T-helper 2 cell treated with Interferon-gamma antibody and Interleukin-4, amounts not matched to agents 100 ng/mL and 5 ng/mL, for 36 hours (primary cell): Measurements from ENCODE around the gene MYL2. TPM values are rescaled to one million over a fixed set of nuclear protein-coding genes. Genes with fewer than 3 reads are reported as not detected.

Experiments
- intact Hi-C: fragments of 100-400 bp; cut with micrococcal nuclease; formaldehyde crosslinking; loops from one replicate; pipeline ENCODE4 v1.15.1; 2023
- total RNA-seq: library from RNA; stranded (reverse); gene quantifications from 2 replicates; pipeline ENCODE4 v1.2.3, GENCODE V29; 2022

The MYL2 gene
- total RNA-seq, 1 donor from 2014 or later: not detected

GRCh38 chr12:110930348-110931314 lies 10.3 kb upstream of the MYL2 start:
- intact Hi-C loops: no loop called here

- intact Hi-C loops: no loop called here
These were observed 9.4 kb upstream of the MYL2 start for GRCh38 chr12:110929818-110930217.

DNA sequence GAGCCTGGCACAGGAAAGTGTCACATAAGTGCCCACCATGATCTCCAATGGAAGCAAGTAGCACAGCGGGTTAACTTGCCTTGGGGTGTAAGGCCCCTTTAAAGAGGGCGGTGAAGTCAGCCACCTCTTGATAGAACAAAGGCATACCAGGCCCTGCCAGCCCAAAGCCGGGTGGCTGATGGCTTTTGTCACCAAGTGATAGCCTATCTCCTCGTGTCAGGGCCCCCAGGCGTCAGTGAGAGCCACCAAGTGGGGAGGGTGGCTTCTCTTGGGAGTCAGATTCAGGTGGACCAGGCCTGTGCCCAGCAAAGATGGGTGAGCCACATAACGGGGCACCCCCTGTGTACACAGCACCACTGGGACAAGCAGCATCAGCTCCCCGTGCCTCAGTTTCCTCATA lies 8.3 kb upstream of the MYL2 start:
- intact Hi-C loops: no loop called here

GRCh38 chr12:110927546-110927945 lies 7.2 kb upstream of the MYL2 start:
- intact Hi-C loops: no loop called here

GRCh38 chr12:110923692-110924334 lies 3.4 kb upstream of the MYL2 start:
- intact Hi-C loops: no loop called here

- intact Hi-C loops: no loop called here
These were observed 2.8 kb upstream of the MYL2 start for GRCh38 chr12:110923192-110923591.

GRCh38 chr12:110922652-110923051 lies 2.3 kb upstream of the MYL2 start:
- intact Hi-C loops: no loop called here

DNA sequence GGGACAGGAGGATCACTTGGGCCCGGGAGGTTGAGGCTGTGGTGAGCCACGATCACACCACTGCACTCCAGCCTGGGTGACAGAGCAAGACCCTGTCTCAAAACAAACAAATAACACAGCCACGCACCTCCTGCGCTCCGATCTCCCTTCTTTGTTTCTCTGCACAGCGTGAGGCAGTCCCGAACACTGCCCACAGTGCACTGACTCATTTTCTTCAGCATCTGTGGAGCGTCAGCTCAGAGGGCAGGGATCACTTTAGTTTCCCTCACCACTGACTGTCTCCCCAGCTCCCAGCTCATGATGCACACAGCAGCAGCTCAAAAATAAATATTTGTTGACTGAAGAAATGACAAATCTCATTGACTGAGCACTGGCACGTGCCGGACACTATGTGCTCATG lies 883 bp upstream of the MYL2 start:
- intact Hi-C loops: no loop called here

DNA sequence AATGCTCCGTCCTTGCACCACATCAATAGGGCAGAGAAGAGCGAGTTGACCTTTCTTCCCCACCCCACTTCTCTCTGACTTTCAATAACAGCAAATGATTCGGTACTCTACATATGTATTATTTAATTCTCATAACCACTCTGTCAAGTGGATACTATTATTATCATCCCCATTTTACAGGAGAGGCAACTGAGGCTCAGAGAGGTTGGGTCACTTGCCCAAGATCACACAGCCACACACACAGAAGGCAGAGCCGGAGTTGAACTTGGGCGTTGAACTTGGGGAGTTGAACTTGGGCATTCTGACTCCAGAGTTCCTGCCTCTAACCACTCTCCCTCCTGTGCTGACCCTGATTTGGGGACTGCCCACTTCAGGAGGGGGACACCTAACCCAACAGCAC lies 659 bp downstream of the MYL2 start:
- intact Hi-C loops: no loop called here

DNA sequence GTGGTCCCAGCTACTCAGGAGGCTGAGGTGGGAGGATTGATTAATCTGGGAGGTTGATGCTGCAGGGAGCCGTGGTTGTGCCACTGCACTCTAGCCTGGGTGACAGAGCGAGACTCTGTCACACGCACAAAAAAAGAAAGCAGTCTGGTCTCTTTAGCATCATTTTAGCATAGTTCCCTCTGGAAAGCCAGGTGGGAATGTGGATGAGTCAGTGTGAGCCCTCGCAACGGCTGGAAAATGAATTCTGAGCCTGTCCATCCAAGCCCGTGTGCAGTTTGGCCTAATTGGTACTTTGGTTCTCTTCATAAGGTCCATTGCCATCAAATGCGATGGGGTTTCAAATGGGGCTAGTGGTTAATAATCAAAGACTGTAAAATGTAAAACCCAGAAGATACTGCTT lies 2.4 kb downstream of the MYL2 start:
- intact Hi-C loops: no loop called here

- intact Hi-C loops: no loop called here
These were observed 2.9 kb downstream of the MYL2 start for GRCh38 chr12:110917467-110917866.

GRCh38 chr12:110916295-110916875 lies 4.0 kb downstream of the MYL2 start:
- intact Hi-C loops: no loop called here

- intact Hi-C loops: no loop called here
These were observed 7.0 kb downstream of the MYL2 start for GRCh38 chr12:110913119-110914056.

- intact Hi-C loops: no loop called here
These were observed 8.1 kb downstream of the MYL2 start for GRCh38 chr12:110912263-110912662.

- intact Hi-C loops: no loop called here
These were observed 11.8 kb downstream of the MYL2 start for GRCh38 chr12:110908377-110909152.

GRCh38 chr12:110907583-110907982 lies 12.8 kb downstream of the MYL2 start:
- intact Hi-C loops: no loop called here

DNA sequence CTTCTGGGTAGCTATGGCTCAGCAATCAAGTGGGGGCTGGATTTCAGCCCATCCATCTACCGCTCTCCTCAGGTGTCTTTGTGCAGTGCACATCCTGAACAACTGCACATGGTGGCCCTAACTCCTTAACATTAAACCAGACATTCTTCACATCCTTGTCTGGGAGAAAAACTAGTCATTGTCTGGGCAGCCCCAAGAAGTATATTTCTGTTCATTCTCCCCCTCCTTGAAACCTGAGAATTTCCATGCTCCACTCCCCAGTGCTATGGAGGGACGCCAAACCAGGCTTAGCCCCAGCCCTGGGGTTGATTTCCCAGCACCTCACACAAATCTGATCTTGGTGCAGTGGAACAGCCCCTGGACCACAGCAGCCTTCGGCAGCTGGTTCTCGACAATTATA lies 13.4 kb downstream of the MYL2 start:
- intact Hi-C loops: no loop called here

DNA sequence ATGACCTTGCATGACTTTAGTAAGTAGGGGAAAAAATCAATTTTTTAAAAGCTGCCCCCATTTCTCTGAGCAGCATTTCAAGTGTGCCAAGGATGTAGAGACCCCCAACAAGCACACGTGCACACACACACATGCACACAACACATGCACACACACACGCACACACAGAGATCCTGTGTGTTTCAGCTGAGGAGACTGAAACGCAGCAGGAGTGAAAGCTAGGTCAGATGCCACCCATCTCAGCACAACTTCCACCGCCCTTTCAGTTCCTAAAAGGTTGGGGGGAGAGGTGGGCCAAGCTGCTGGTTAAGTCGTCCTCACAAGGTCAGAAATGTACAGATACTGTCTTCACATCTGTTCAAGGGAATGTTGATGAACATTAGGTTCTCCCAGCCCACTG lies 13.9 kb downstream of the MYL2 start:
- intact Hi-C loops: no loop called here

- intact Hi-C loops: no loop called here
These were observed 14.3 kb downstream of the MYL2 start for GRCh38 chr12:110906083-110906482.

- intact Hi-C loops: no loop called here
These were observed 16.9 kb downstream of the MYL2 start for GRCh38 chr12:110903511-110903910.
